GM12878 (cell line): Measurements from ENCODE around the gene ARHGAP45. TPM values are rescaled to one million over a fixed set of nuclear protein-coding genes. Genes with fewer than 3 reads are reported as not detected.

Source experiments
- BHLHE40 ChIP-seq, 2 experiments: fragments of 450-650 bp in 1 of 2; IDR thresholded peaks; 2 replicates each; pipeline ENCODE4 v1.6.1; 2011 to 2017; ENCODE audit warnings: low read depth in 2 of 2, borderline replicate concordance in 1 of 2, improper control_type of control experiment in 1 of 2, low read length in 1 of 2, mild to moderate bottlenecking in 1 of 2
- BRCA1 ChIP-seq: IDR thresholded peaks from 2 replicates; pipeline ENCODE4 v1.6.1; 2011; ENCODE audit warnings: low read depth, low read length, improper control_type of control experiment
- CBX5 ChIP-seq: sonication (generic); IDR thresholded peaks from 2 replicates; pipeline ENCODE4 v1.6.1; 2016; ENCODE audit warnings: low read depth, moderate library complexity, mild to moderate bottlenecking, inconsistent platforms
- CUX1 ChIP-seq: IDR thresholded peaks from 2 replicates; pipeline ENCODE4 v1.6.1; 2012; ENCODE audit warnings: improper control_type of control experiment, low read depth, low read length; ENCODE audit not compliant: insufficient replicate concordance
- E4F1 ChIP-seq: fragments of 450-650 bp; IDR thresholded peaks from 2 replicates; pipeline ENCODE4 v1.6.1; 2018; ENCODE audit warnings: borderline replicate concordance, mild to moderate bottlenecking; ENCODE audit not compliant: partially characterized antibody
- EGR1 ChIP-seq, 2 experiments: IDR thresholded peaks; 1 replicate in 1 of 2; 2 replicates in 1 of 2; pipeline ENCODE4 v1.6.1; 2011 to 2012; ENCODE audit warnings: low read depth in 2 of 2, low read length in 2 of 2, borderline replicate concordance in 1 of 2, mild to moderate bottlenecking in 1 of 2, moderate library complexity in 1 of 2
- EZH2 ChIP-seq: IDR thresholded peaks from 2 replicates; pipeline ENCODE4 v1.6.1; 2012; ENCODE audit warnings: low read depth, mild to moderate bottlenecking, control low read depth, inconsistent platforms, low read length, borderline replicate concordance; ENCODE audit not compliant: control insufficient read depth
- HCFC1 ChIP-seq: fragments of 150-350 bp; IDR thresholded peaks from 2 replicates; pipeline ENCODE4 v1.6.1; 2014; ENCODE audit warnings: low read length
- IRF3 ChIP-seq: fragments of 450-650 bp; IDR thresholded peaks from 2 replicates; pipeline ENCODE4 v1.6.1; 2014; ENCODE audit warnings: mild to moderate bottlenecking
- PKNOX1 ChIP-seq: fragments of 450-650 bp; IDR thresholded peaks from 2 replicates; pipeline ENCODE4 v1.6.1; 2016; ENCODE audit warnings: mild to moderate bottlenecking
- TBL1XR1 ChIP-seq: IDR thresholded peaks from 2 replicates; pipeline ENCODE4 v1.6.1; 2012; ENCODE audit warnings: low read depth, low read length, improper control_type of control experiment
- ZNF592 ChIP-seq: fragments of 450-650 bp; IDR thresholded peaks from 2 replicates; pipeline ENCODE4 v1.6.1; 2017; ENCODE audit warnings: mild to moderate bottlenecking, moderate library complexity
- polyA plus RNA-seq, 11 experiments: library from polyadenylated mRNA; depleted of rRNA in 4 of 11; unstranded in 6 of 11; stranded (reverse) in 5 of 11; fragments of >200 nt; fragmentation: Nextera tagmentation in 4 of 11; fragmentation: Illumina TruSeq in 1 of 11; extraction: Ambion mirVana in 4 of 11; extraction: Trizol in 1 of 11; gene quantifications; 1 replicate in 1 of 11; 2 replicates in 10 of 11; pipeline versions ENCODE4 v1.2.1 to v1.2.3, GENCODE V29; 2011 to 2016; ENCODE audit warnings: inconsistent platforms in 2 of 11, missing spikeins in 2 of 11, low read depth in 1 of 11
- total RNA-seq, 4 experiments: library from RNA; depleted of rRNA in 3 of 4; stranded (reverse); fragments of >200 nt in 3 of 4; fragmentation: Illumina TruSeq in 1 of 4; extraction: Trizol in 1 of 4; gene quantifications; 2 replicates each; pipeline versions ENCODE4 v1.2.1 to v1.2.3, GENCODE V29; 2013 to 2021

The ARHGAP45 gene
- total and polyA plus RNA-seq, 10 of the 15 experiments (the other 5 are each of a cell fraction or from before 2014, with no cell fraction given), result 1.4 to 151 (median 59.9) TPM

GRCh38 chr19:1039646-1040475, 27.1 kb upstream of the ARHGAP45 start, which contains the start of gene ABCA7 (continued):
- TF ChIP-seq CUX1 (no peak), BRCA1 (no peak), IRF3 (peak; percentile 95), EZH2 (no peak), BHLHE40 (IDR thresholded peaks at IDR 0.05; ENCODE audit: borderline replicate concordance in 1 of 2, low read depth in 2 of 2, low read length in 1 of 2) (peak; percentile 39 to 61; a peak in 2 of 4 replicates), EGR1 (IDR thresholded peaks at IDR 0.05; ENCODE audit: borderline replicate concordance in 1 of 2, low read depth in 2 of 2, low read length in 2 of 2) (0 out of 3 replicates have a peak, but pooled peaks of 1 of the 2 experiments have one; percentile 1), E4F1 (no peak), HCFC1 (peak; percentile 32; the same call in 1 of the 2 replicates), CBX5 (no peak), ZNF592 (no peak), PKNOX1 (peak; percentile 100), TBL1XR1 (no peak)
